IMR-90 (cell line): ENCODE data around the gene CEP104. TPM values are rescaled to one million over a fixed set of nuclear protein-coding genes. Genes with fewer than 3 reads are reported as not detected.

Experiments
- ATAC-seq: fragments of 200-7000 bp; cut with Tn5 transposase; 2 replicates; pipeline ENCODE4 v1.9.1; 2020; ENCODE audit warnings: low read depth, mild to moderate bottlenecking, moderate library complexity
- BruUV-seq: library from RNA; stranded (reverse); fragments of 400-500 nt; replicated peaks from 2 replicates; lab custom pipeline; 2021; lab: Mats Ljungman, UMichigan
- CTCF ChIA-PET: fragments of 300-600 bp; formaldehyde crosslinking; extraction: SDS; loops from one replicate; lab custom pipeline; 2021; ENCODE audit warnings: antibody characterized with exemption; lab: Yijun Ruan, JAX
- POLR2A ChIA-PET: fragments of 300-600 bp; sonication (Branson Sonifier 250); formaldehyde crosslinking; loops from one replicate; lab custom pipeline; 2022; ENCODE audit warnings: antibody characterized with exemption; ENCODE audit not compliant: unreplicated experiment; lab: Charles Lee
- DNase-seq: peaks from one replicate; pipeline ENCODE4 v3.0.0; 2013
- H2AFZ ChIP-seq: replicated peaks from 2 replicates; pipeline ENCODE3; 2013; ENCODE audit warnings: low read length, mild to moderate bottlenecking; ENCODE audit not compliant: poor library complexity
- H2AK5ac ChIP-seq: 2 replicates; pipeline ENCODE4 v1.6.1; 2013; ENCODE audit warnings: low read depth, low read length, inconsistent platforms
- H2AK9ac ChIP-seq: replicated peaks from 2 replicates; pipeline ENCODE3; 2013; ENCODE audit warnings: mild to moderate bottlenecking, low read depth, low read length, moderate library complexity; ENCODE audit not compliant: poor library complexity
- H2BK120ac ChIP-seq: 2 replicates; pipeline ENCODE4 v1.6.1; 2013; ENCODE audit warnings: low read depth, low read length, inconsistent platforms
- H2BK15ac ChIP-seq: 3 replicates; pipeline ENCODE4 v1.6.1; 2013; ENCODE audit warnings: low read depth, low read length, inconsistent platforms
- H2BK20ac ChIP-seq: 2 replicates; pipeline ENCODE4 v1.6.1; 2013; ENCODE audit warnings: low read depth, mild to moderate bottlenecking, inconsistent platforms, low read length, moderate library complexity
- H2BK5ac ChIP-seq: 2 replicates; pipeline ENCODE4 v1.6.1; 2013; ENCODE audit warnings: mild to moderate bottlenecking, low read depth, low read length, inconsistent platforms; ENCODE audit not compliant: poor library complexity, severe bottlenecking
- H3K14ac ChIP-seq: replicated peaks from 2 replicates; pipeline ENCODE4 v1.6.1; 2013; ENCODE audit warnings: low read depth, low read length, inconsistent platforms
- H3K18ac ChIP-seq: 2 replicates; pipeline ENCODE4 v1.6.1; 2013; ENCODE audit warnings: low read depth, low read length, control low read depth
- H3K23ac ChIP-seq: 2 replicates; pipeline ENCODE4 v1.6.1; 2013; ENCODE audit warnings: low read depth, low read length, inconsistent platforms
- H3K27ac ChIP-seq: 2 replicates; pipeline ENCODE4 v1.5.1; 2013; ENCODE audit warnings: mild to moderate bottlenecking, control low read depth, low read length; ENCODE audit not compliant: insufficient read depth
- H3K27me3 ChIP-seq: 2 replicates; pipeline ENCODE4 v1.6.1; 2013; ENCODE audit warnings: low read length; ENCODE audit not compliant: control insufficient read depth, insufficient read depth
- H3K36me3 ChIP-seq: 2 replicates; pipeline ENCODE4 v1.6.1; 2013; ENCODE audit warnings: low read length, mixed read lengths; ENCODE audit not compliant: control insufficient read depth, insufficient read depth
- H3K4ac ChIP-seq: 2 replicates; pipeline ENCODE4 v1.6.1; 2013; ENCODE audit warnings: low read depth, low read length, inconsistent platforms
- H3K4me1 ChIP-seq: 2 replicates; pipeline ENCODE4 v1.6.1; 2013; ENCODE audit warnings: low read length, mixed read lengths; ENCODE audit not compliant: control insufficient read depth, insufficient read depth
- H3K4me2 ChIP-seq: 2 replicates; pipeline ENCODE4 v1.6.1; 2013; ENCODE audit warnings: low read depth, mild to moderate bottlenecking, control low read depth, low read length, moderate library complexity
- H3K4me3 ChIP-seq: 2 replicates; pipeline ENCODE4 v1.5.1; 2013; ENCODE audit warnings: low read depth, mild to moderate bottlenecking, control low read depth, low read length, moderate library complexity; ENCODE audit not compliant: insufficient read depth
- H3K56ac ChIP-seq: 2 replicates; pipeline ENCODE4 v1.6.1; 2013; ENCODE audit warnings: low read length, inconsistent platforms; ENCODE audit not compliant: insufficient read depth; ENCODE audit errors: extremely low read depth
- H3K79me1 ChIP-seq, 2 experiments: 2 replicates each; pipeline ENCODE4 v1.6.1; 2013; ENCODE audit warnings: low read length in 2 of 2, inconsistent platforms in 1 of 2, low read depth in 1 of 2
- H3K9ac ChIP-seq: 2 replicates; pipeline ENCODE4 v1.6.1; 2013; ENCODE audit warnings: low read depth, low read length, control low read depth
- H3K9me1 ChIP-seq: 2 replicates; pipeline ENCODE4 v1.6.1; 2013; ENCODE audit warnings: low read length, inconsistent platforms; ENCODE audit not compliant: insufficient read depth
- H3K9me3 ChIP-seq: 2 replicates; pipeline ENCODE4 v1.6.1; 2013; ENCODE audit warnings: low read length; ENCODE audit not compliant: control insufficient read depth, insufficient read depth
- H4K20me1 ChIP-seq: 2 replicates; pipeline ENCODE4 v1.6.1; 2013; ENCODE audit warnings: low read length, inconsistent platforms; ENCODE audit not compliant: insufficient read depth
- H4K5ac ChIP-seq: 2 replicates; pipeline ENCODE4 v1.6.1; 2013; ENCODE audit warnings: mild to moderate bottlenecking, low read depth, low read length, control low read depth
- H4K8ac ChIP-seq, 2 experiments: 2 replicates each; pipeline ENCODE4 v1.6.1; 2013; ENCODE audit warnings: low read depth in 2 of 2, low read length in 2 of 2, control low read depth in 1 of 2, inconsistent platforms in 1 of 2
- H4K91ac ChIP-seq: 2 replicates; pipeline ENCODE4 v1.6.1; 2013; ENCODE audit warnings: low read depth, low read length, inconsistent platforms; ENCODE audit not compliant: insufficient read depth
- BHLHE40 ChIP-seq: fragments of 150-350 bp; IDR thresholded peaks from 2 replicates; pipeline ENCODE4 v1.6.1; 2016; ENCODE audit warnings: mild to moderate bottlenecking, low read depth, low read length
- CEBPB ChIP-seq: IDR thresholded peaks from 2 replicates; pipeline ENCODE4 v1.6.1; 2012; ENCODE audit warnings: low read depth, low read length, improper control_type of control experiment
- CHD1 ChIP-seq: IDR thresholded peaks from 2 replicates; pipeline ENCODE4 v1.6.1; 2012; ENCODE audit warnings: low read depth, low read length, improper control_type of control experiment
- FOS ChIP-seq: fragments of 150-350 bp; IDR thresholded peaks from 2 replicates; pipeline ENCODE4 v1.6.1; 2016; ENCODE audit warnings: low read depth, low read length
- MAFK ChIP-seq: IDR thresholded peaks from 2 replicates; pipeline ENCODE4 v1.6.1; 2012; ENCODE audit warnings: low read depth, low read length, improper control_type of control experiment
- MXI1 ChIP-seq: IDR thresholded peaks from 2 replicates; pipeline ENCODE4 v1.6.1; 2012; ENCODE audit warnings: low read depth, mild to moderate bottlenecking, low read length, moderate library complexity, borderline replicate concordance
- RAD21 ChIP-seq: IDR thresholded peaks from 2 replicates; pipeline ENCODE4 v1.6.1; 2012; ENCODE audit warnings: low read length, improper control_type of control experiment
- RCOR1 ChIP-seq: IDR thresholded peaks from 2 replicates; pipeline ENCODE4 v1.6.1; 2012; ENCODE audit warnings: mild to moderate bottlenecking, low read length, improper control_type of control experiment; ENCODE audit not compliant: insufficient replicate concordance
- RFX5 ChIP-seq: IDR thresholded peaks from 2 replicates; pipeline ENCODE4 v1.8.0; 2012; ENCODE audit warnings: low read depth, mild to moderate bottlenecking, low read length, moderate library complexity
- WGBS, 2 experiments: methylation state at CpG; one replicate each; pipeline versions ENCODE4 v1.1.5 to v1.1.7; 2013; ENCODE audit warnings: missing lambda C conversion rate in 2 of 2; ENCODE audit not compliant: insufficient read length in 1 of 2; ENCODE audit errors: extremely low coverage in 2 of 2; 5-methylcytosine and 5-hydroxymethylcytosine counted together
- dilution Hi-C: fragments of 300-500 bp; cut with HindIII; formaldehyde crosslinking; loops from one replicate; pipeline ENCODE4 v1.14.3; 2018; ENCODE audit warnings: low sequenced_read_pairs; ENCODE audit not compliant: unreplicated experiment
- in situ Hi-C: fragments of 300-500 bp; cut with MboI; formaldehyde crosslinking; loops from 3 replicates; pipeline ENCODE4 v1.14.3; 2019; ENCODE audit warnings: low sequenced_read_pairs, inconsistent platforms, mixed read lengths
- intact Hi-C: fragments of 100-400 bp; cut with micrococcal nuclease; formaldehyde crosslinking; loops from 2 replicates; pipeline ENCODE4 v1.10.0; 2022
- polyA plus RNA-seq, 3 experiments: library from polyadenylated mRNA; depleted of rRNA; stranded (reverse); fragments of >200 nt; gene quantifications; 2 replicates each; pipeline ENCODE4 v1.2.3, GENCODE V29; 2012; ENCODE audit warnings: low replicate concordance in 1 of 3
- total RNA-seq: library from RNA; depleted of rRNA; stranded (reverse); fragments of >200 nt; gene quantifications from 2 replicates; pipeline ENCODE4 v1.2.3, GENCODE V29; 2012
- TF ChIP-seq, protein P1 (sequence below): conservative IDR thresholded peaks from 2 replicates; pipeline ENCODE4 v1.5.1; 2012; ENCODE audit warnings: mild to moderate bottlenecking, low read depth, low read length, improper control_type of control experiment
- TF ChIP-seq, protein P2 (sequence below): fragments of 150-350 bp; IDR thresholded peaks from 2 replicates; pipeline ENCODE4 v1.6.1; 2017; ENCODE audit warnings: mild to moderate bottlenecking, antibody characterized with exemption, low read length, low read depth
- TF ChIP-seq, protein P3 (sequence below): fragments of 150-350 bp; IDR thresholded peaks from 2 replicates; pipeline ENCODE4 v1.6.1; 2016; ENCODE audit warnings: low read depth, mild to moderate bottlenecking, low read length, moderate library complexity, borderline replicate concordance

CEP104 gene
- total and polyA plus RNA-seq, 2 of the 4 experiments (the other 2 are of a cell fraction), result 14.3 to 17.5 TPM

DNA sequence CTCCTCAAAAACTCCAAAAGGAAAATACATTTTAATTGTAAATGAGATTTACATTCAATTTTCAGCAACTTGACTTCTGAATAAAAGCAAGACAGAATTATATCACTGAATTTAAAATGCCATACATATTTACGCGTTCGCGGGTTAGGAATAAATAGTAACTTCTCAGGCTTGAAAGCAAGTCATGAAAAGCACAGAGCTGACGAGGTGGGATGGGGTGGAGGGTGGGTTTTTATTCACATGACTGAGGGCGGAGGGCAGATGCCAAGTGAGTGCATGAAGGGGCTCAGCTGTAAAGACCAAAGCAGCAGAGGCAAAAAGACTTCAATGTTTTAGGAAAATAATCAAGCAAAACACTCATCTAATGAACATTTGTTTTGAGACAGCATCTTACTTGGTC, 5.7 kb downstream of the CEP104 start:
- Histone ChIP-seq H2BK20ac (no peak overlapping the region), H3K27ac (no peak overlapping the region), H2BK5ac (no peak overlapping the region), H3K4me3 (no peak overlapping the region), H4K5ac (no peak overlapping the region), H4K8ac (no peak overlapping the region), H3K9ac (no peak overlapping the region), H3K9me3 (no peaks in the 10 kb centered on the region), H4K20me1 (peaks cover 3% of the 10 kb centered on the region; the same call in 1 of the 2 replicates), H4K91ac (no peak overlapping the region), H3K18ac (no peak overlapping the region), H2BK15ac (no peak overlapping the region), H2AFZ (no peak overlapping the region), H3K36me3 (peaks cover 24% of the 10 kb centered on the region), H2AK9ac (no peak overlapping the region), H2BK120ac (no peak overlapping the region), H3K27me3 (no peaks in the 10 kb centered on the region), H3K4me1 (peaks cover 2% of the 10 kb centered on the region; the same call in 1 of the 2 replicates), H3K79me1 (peaks cover 19 to 20% of the 10 kb centered on the region in 2 experiments), H3K4me2 (no peak overlapping the region), H3K23ac (no peak overlapping the region), H2AK5ac (no peak overlapping the region), H3K14ac (no peak overlapping the region), H3K56ac (no peak overlapping the region), H3K9me1 (peaks cover 2% of the 10 kb centered on the region; the same call in 1 of the 2 replicates), H3K4ac (no peak overlapping the region)
- WGBS, 2 experiments, result no CpG with 5 or more reads among the region's 6 CpGs
- TF ChIP-seq MXI1, result no peak
- TF ChIP-seq, protein P1, sequence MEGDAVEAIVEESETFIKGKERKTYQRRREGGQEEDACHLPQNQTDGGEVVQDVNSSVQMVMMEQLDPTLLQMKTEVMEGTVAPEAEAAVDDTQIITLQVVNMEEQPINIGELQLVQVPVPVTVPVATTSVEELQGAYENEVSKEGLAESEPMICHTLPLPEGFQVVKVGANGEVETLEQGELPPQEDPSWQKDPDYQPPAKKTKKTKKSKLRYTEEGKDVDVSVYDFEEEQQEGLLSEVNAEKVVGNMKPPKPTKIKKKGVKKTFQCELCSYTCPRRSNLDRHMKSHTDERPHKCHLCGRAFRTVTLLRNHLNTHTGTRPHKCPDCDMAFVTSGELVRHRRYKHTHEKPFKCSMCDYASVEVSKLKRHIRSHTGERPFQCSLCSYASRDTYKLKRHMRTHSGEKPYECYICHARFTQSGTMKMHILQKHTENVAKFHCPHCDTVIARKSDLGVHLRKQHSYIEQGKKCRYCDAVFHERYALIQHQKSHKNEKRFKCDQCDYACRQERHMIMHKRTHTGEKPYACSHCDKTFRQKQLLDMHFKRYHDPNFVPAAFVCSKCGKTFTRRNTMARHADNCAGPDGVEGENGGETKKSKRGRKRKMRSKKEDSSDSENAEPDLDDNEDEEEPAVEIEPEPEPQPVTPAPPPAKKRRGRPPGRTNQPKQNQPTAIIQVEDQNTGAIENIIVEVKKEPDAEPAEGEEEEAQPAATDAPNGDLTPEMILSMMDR, result no peak
- no peak for TF ChIP-seq MAFK
- no peak for TF ChIP-seq RCOR1
- TF ChIP-seq BHLHE40, result no peak
- TF ChIP-seq CHD1, result no peak
- no peak for TF ChIP-seq CEBPB
- TF ChIP-seq, protein P2, sequence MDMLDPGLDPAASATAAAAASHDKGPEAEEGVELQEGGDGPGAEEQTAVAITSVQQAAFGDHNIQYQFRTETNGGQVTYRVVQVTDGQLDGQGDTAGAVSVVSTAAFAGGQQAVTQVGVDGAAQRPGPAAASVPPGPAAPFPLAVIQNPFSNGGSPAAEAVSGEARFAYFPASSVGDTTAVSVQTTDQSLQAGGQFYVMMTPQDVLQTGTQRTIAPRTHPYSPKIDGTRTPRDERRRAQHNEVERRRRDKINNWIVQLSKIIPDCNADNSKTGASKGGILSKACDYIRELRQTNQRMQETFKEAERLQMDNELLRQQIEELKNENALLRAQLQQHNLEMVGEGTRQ, result no peak
- TF ChIP-seq RAD21, result no peak
- TF ChIP-seq, protein P3, sequence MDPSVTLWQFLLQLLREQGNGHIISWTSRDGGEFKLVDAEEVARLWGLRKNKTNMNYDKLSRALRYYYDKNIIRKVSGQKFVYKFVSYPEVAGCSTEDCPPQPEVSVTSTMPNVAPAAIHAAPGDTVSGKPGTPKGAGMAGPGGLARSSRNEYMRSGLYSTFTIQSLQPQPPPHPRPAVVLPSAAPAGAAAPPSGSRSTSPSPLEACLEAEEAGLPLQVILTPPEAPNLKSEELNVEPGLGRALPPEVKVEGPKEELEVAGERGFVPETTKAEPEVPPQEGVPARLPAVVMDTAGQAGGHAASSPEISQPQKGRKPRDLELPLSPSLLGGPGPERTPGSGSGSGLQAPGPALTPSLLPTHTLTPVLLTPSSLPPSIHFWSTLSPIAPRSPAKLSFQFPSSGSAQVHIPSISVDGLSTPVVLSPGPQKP, result no peak
- no peak for TF ChIP-seq FOS
- TF ChIP-seq RFX5, result no peak
- in situ Hi-C loops (no loop called here), intact Hi-C loops (no loop called here), dilution Hi-C loops (no loop called here)
- DNase-seq, result no peak
- BruUV-seq, result no TSS peak
- no peak for ATAC-seq
- ChIA-PET CTCF (no interaction called here), POLR2A (no interaction called here)
